Right lobe of liver (tissue), 4 donors: ENCODE results near the gene CDRT4.

Experiments
- POLR2A ChIP-seq: fragments of 450-650 bp; IDR thresholded peaks from one replicate; pipeline ENCODE4 v1.6.1; 2017; ENCODE audit warnings: antibody characterized with exemption, mild to moderate bottlenecking
- TF ChIP-seq, protein P1 (sequence below), 4 donors: fragments of 200-600 bp in 3 of 4; fragments of 450-650 bp in 1 of 4; IDR thresholded peaks; one replicate each; pipeline versions ENCODE4 v1.5.1 to v1.8.0; 2016 to 2022; ENCODE audit warnings: antibody characterized with exemption in 4 of 4, mild to moderate bottlenecking in 2 of 4
- donor health status: DM: no; HTN: no; CAD: no.
- donor health status: DM: no; HTN: no; CAD: no.
- donor health status: DM: no; HTN: yes; CAD: no.

DNA sequence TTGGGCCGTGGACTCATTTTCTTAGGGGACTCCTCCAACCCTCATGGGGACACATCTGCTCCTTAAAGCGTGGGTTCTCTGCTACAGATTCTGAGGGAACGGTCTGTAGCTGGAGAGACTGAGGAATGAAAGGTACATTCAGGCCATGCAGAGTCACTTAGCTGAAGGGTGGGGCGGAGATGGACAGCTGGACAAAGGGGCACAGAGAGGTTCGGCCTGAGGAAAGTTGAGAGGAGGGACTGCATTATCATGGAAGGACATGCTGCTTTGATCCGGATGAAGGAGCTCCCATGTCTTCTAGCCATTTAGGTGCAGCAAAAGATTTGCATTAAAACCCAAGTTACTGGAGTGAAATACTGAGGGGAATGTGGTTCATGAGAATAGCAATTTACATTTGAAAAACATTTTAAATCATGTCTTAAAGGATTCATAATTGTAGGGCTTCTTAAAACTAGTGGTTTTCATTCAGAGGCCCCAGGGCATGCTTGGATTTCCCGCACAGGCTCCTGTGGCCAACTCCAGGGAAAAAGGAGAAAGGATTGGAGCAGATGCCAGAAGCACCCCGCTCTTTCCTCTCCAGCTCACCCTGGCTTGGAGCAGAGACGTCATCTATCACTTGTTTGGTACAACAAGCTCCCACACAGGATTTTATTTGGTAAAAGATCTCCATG lies 54.2 kb downstream of the CDRT4 start:
- TF ChIP-seq, protein P1, sequence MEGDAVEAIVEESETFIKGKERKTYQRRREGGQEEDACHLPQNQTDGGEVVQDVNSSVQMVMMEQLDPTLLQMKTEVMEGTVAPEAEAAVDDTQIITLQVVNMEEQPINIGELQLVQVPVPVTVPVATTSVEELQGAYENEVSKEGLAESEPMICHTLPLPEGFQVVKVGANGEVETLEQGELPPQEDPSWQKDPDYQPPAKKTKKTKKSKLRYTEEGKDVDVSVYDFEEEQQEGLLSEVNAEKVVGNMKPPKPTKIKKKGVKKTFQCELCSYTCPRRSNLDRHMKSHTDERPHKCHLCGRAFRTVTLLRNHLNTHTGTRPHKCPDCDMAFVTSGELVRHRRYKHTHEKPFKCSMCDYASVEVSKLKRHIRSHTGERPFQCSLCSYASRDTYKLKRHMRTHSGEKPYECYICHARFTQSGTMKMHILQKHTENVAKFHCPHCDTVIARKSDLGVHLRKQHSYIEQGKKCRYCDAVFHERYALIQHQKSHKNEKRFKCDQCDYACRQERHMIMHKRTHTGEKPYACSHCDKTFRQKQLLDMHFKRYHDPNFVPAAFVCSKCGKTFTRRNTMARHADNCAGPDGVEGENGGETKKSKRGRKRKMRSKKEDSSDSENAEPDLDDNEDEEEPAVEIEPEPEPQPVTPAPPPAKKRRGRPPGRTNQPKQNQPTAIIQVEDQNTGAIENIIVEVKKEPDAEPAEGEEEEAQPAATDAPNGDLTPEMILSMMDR (IDR thresholded peaks at IDR 0.05): no peak
- no peak for TF ChIP-seq POLR2A
